ENCODE measurements around the gene RANBP9.

RANBP9 gene

GRCh38 chr6:13662651-13663334 lies 48.8 kb downstream of the RANBP9 start:
- no peak overlapping the region for H3K27ac ChIP-seq
- TF ChIP-seq CTCF (conservative IDR thresholded peaks at IDR 0.05) = no peak

DNA sequence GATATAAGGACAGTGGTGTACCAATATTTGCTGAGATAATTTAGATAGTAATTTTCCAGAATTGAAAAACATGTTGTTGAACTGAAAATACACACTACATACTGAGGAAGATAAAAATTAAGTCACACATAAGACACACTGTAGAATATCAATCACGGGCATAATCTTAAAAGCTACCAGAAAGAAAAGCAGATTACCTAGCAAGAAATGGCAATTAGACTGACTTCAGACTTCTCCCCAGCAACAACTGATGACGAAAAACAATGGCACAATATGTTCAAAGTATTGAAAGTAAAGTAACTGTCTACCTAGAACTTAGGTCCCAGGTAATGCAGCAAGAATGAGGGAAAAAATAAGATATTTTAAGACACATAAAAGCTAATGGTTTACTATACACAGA lies 50.0 kb downstream of the RANBP9 start:
- no peak overlapping the region for H3K27ac ChIP-seq
- no peak for TF ChIP-seq CTCF (conservative IDR thresholded peaks at IDR 0.05)

DNA sequence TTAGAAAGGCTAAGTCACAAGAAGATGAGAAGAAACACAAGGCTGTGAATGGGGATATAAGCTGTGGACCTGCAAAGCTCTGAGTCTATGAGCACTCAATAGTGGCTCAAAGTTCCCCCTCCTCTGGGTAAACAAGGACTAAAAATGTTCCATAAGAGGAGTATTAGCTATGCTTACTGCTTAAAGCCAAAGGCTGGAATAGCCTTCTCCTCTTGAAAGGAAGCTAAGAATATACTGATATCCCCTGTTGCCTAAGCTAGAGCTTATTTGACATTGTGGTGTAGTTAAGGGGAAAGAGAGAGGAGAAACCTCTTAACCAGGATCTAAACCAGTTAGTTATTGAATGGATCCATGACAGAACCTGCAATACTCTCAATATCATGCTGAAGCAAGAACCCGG lies 50.7 kb downstream of the RANBP9 start:
- no peak overlapping the region for H3K27ac ChIP-seq
- TF ChIP-seq CTCF (conservative IDR thresholded peaks at IDR 0.05) = no peak

GRCh38 chr6:13660273-13660672 lies 51.4 kb downstream of the RANBP9 start:
- H3K27ac ChIP-seq = no peak overlapping the region
- no peak for TF ChIP-seq CTCF (conservative IDR thresholded peaks at IDR 0.05)

DNA sequence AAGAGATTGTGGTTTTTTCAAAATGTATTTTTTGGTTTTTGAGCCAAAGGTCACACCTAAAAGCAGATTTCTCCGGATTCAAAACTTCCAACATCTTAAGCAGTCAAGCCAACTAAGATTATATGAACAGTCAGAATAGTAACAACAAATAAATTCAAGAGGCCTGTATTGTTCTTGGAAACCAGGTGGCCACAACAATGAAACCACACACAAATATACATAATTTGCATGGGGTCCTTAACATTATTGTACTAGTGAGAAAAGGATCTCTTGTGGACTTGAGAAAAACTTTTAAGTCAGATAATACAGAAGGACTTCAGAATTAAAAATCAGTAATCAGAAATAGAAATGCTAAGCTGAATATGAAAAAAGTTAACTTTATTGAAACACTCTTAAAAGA lies 55.9 kb downstream of the RANBP9 start:
- H3K27ac ChIP-seq = no peak overlapping the region
- TF ChIP-seq CTCF (conservative IDR thresholded peaks at IDR 0.05) = no peak

GRCh38 chr6:13654496-13654895 lies 57.1 kb downstream of the RANBP9 start:
- H3K27ac ChIP-seq = no peak overlapping the region
- no peak for TF ChIP-seq CTCF (conservative IDR thresholded peaks at IDR 0.05)

- H3K27ac ChIP-seq = no peak overlapping the region
- no peak for TF ChIP-seq CTCF (conservative IDR thresholded peaks at IDR 0.05)
These were observed 58.3 kb downstream of the RANBP9 start for GRCh38 chr6:13653296-13653695.
